RWPE2 (cell line): ENCODE data around the gene SLAMF1.
A peak's percentile ranks its signal among the peaks of the same experiment; 100 is the strongest.

Experiments
- ATAC-seq: fragments of 200-7000 bp; cut with Tn5 transposase; 3 replicates; pipeline ENCODE4 v1.9.1; 2021; ENCODE audit warnings: low read depth
- DNase-seq: peaks from one replicate; pipeline ENCODE4 v3.0.0-alpha.2; 2020; ENCODE audit warnings: low spot score
- H3K27ac ChIP-seq: fragments of 450-650 bp; 2 replicates; pipeline ENCODE4 v1.5.1; 2017; ENCODE audit warnings: mild to moderate bottlenecking; ENCODE audit not compliant: poor library complexity, severe bottlenecking
- H3K27me3 ChIP-seq: fragments of 250-450 bp; sonication (Bioruptor Pico); 2 replicates; pipeline ENCODE4 v1.5.1; 2021; ENCODE audit warnings: mild to moderate bottlenecking, moderate library complexity; ENCODE audit not compliant: insufficient read depth, poor library complexity, severe bottlenecking
- H3K36me3 ChIP-seq: fragments of 250-450 bp; sonication (Bioruptor Pico); 2 replicates; pipeline ENCODE4 v1.5.1; 2020; ENCODE audit warnings: low read depth, mild to moderate bottlenecking, moderate library complexity
- H3K4me1 ChIP-seq: fragments of 250-450 bp; sonication (Bioruptor Pico); 2 replicates; pipeline ENCODE4 v1.5.1; 2021; ENCODE audit warnings: mild to moderate bottlenecking, moderate library complexity; ENCODE audit not compliant: insufficient read depth, poor library complexity, severe bottlenecking
- H3K4me3 ChIP-seq: fragments of 250-450 bp; sonication (Bioruptor Pico); 2 replicates; pipeline ENCODE4 v1.5.1; 2021; ENCODE audit warnings: mild to moderate bottlenecking, moderate library complexity; ENCODE audit not compliant: severe bottlenecking
- H3K9me3 ChIP-seq: fragments of 250-450 bp; sonication (Bioruptor Pico); 2 replicates; pipeline ENCODE4 v1.5.1; 2021; ENCODE audit warnings: mild to moderate bottlenecking, moderate library complexity; ENCODE audit not compliant: severe bottlenecking
- TF ChIP-seq, protein P1 (sequence below): fragments of 450-650 bp; IDR thresholded peaks from one replicate; pipeline ENCODE4 v1.5.1; 2017; ENCODE audit warnings: mild to moderate bottlenecking, moderate library complexity; ENCODE audit not compliant: poor library complexity, severe bottlenecking

Gene SLAMF1

DNA sequence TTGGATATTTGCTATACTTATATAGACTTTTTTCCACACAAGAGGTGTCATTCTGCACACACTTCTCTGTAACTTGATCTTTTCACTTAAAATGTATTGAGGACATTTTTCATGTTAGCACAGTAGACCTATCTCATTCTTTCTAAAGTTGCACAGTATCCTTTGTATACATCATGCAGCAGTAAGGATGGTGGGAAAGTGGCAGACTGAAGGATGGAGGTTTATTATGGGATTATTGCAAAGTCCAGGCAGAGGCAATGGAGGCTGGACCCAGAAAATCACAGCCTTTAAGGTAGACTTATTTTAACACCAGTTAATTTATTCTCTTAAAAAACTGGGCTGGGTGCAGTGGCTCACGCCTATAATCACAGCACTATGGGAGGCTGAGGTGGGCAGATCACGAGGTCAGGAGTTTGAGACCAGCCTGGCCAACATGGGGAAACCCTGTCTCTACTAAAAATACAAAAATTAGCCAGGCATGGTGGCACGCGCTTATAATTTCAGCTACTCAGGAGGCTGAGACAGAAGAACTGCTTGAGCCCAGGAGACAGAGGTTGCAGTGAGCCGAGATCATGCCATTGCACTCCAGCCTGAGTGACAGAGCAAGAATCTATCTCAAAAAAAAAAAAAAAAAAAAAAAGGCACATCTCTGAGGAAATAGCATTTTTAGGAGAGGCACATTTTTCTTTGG lies 25.8 kb downstream of the SLAMF1 start:
- no peaks in the 10 kb centered on the region for H3K36me3 ChIP-seq
- no peaks in the 10 kb centered on the region for H3K9me3 ChIP-seq
- no peak overlapping the region for H3K4me3 ChIP-seq
- no peaks in the 10 kb centered on the region for H3K4me1 ChIP-seq
- TF ChIP-seq, protein P1, sequence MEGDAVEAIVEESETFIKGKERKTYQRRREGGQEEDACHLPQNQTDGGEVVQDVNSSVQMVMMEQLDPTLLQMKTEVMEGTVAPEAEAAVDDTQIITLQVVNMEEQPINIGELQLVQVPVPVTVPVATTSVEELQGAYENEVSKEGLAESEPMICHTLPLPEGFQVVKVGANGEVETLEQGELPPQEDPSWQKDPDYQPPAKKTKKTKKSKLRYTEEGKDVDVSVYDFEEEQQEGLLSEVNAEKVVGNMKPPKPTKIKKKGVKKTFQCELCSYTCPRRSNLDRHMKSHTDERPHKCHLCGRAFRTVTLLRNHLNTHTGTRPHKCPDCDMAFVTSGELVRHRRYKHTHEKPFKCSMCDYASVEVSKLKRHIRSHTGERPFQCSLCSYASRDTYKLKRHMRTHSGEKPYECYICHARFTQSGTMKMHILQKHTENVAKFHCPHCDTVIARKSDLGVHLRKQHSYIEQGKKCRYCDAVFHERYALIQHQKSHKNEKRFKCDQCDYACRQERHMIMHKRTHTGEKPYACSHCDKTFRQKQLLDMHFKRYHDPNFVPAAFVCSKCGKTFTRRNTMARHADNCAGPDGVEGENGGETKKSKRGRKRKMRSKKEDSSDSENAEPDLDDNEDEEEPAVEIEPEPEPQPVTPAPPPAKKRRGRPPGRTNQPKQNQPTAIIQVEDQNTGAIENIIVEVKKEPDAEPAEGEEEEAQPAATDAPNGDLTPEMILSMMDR, result no peak
- no peaks in the 10 kb centered on the region for H3K27me3 ChIP-seq
- DNase-seq, result no peak
- no peak for ATAC-seq
- no peak overlapping the region for H3K27ac ChIP-seq

DNA sequence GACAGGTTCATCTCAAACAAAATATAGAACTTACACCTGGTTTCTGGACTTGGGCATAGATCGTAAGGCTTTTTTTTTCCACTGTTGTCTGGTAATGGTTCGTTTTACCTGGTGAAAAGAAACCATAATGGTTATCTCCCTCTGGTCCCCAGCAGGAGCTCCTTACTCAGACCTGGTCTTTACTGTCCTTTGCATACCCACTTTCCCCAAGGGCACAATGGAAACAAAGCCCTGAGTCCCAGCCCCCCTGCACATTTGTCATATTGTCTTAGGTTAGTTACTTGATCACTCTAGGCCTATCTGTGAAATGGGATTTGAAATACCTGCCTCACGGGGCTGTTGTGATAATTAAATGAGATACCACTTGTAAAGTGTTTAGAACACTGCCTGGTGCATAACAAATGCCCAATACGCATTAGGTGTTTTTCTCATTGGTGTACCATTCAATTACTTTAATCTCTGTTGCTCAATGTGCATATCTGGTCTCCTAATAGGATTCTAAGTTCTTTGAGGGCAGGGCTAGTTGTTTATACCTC lies 27.0 kb downstream of the SLAMF1 start:
- DNase-seq (no peak), ATAC-seq (no peak)
- no peaks in the 10 kb centered on the region for H3K4me1 ChIP-seq
- H3K9me3 ChIP-seq, result no peaks in the 10 kb centered on the region
- no peak overlapping the region for H3K27ac ChIP-seq
- peaks cover 3% of the 10 kb centered on the region for H3K27me3 ChIP-seq
- H3K4me3 ChIP-seq, result no peak overlapping the region
- TF ChIP-seq, protein P1, result no peak
- no peaks in the 10 kb centered on the region for H3K36me3 ChIP-seq

DNA sequence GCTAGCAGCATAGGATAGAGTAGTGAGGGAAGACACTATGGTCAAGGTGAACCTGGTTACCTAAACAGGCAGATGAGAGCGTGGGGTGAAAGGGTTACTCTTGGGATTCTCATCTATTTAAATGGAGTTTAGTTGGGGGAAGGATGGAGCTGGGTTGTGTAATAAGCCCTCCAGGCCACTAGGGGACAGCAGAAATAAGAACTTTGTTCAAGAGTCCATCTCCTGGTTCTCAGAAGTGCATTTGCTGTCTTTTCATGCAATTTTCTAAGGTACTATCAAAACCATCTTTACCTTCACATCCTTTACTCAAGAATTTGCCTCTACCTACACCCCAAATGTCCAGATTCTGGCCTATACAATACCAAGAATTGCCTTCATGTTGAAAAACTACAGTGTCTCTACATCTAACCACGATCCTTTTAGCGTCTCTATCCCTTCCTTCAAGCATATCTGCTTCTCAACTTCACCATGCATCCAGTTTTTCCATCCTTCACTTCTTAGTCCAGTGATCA lies 28.0 kb downstream of the SLAMF1 start:
- no peak for DNase-seq

DNA sequence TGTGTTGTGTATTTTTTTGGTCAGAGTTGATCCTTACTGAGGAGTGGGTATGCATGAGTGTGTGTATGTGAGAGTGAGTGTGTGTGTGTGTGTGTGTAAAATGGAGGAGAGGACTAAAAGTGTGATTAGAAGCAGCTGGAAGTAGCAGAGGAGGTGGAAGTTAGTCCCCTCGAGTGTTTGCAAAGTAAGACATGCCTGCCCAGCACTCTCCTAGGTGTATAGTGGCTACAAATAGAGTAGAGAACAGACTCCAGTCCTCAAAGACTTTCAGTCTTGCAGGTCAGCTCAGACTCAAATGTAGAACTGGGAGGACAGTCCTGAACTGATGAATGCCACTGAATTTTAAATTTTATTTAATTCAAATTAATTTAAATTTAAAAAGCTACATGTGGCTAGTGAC lies 28.5 kb downstream of the SLAMF1 start:
- H3K27me3 ChIP-seq, result peaks cover 12% of the 10 kb centered on the region

More for the DNA sequence above, 28.0 kb downstream of the SLAMF1 start:
- H3K4me3 ChIP-seq, result no peak overlapping the region
- no peaks in the 10 kb centered on the region for H3K36me3 ChIP-seq
- H3K4me1 ChIP-seq, result no peaks in the 10 kb centered on the region
- peaks cover 7% of the 10 kb centered on the region for H3K27me3 ChIP-seq
- TF ChIP-seq, protein P1, result peak; percentile 27
- no peak for ATAC-seq
- H3K9me3 ChIP-seq, result no peaks in the 10 kb centered on the region
- no peak overlapping the region for H3K27ac ChIP-seq

More for the DNA sequence above, 28.5 kb downstream of the SLAMF1 start:
- no peaks in the 10 kb centered on the region for H3K4me1 ChIP-seq
- ATAC-seq (no peak), DNase-seq (no peak)
- H3K9me3 ChIP-seq, result no peaks in the 10 kb centered on the region
- no peak overlapping the region for H3K27ac ChIP-seq
- H3K36me3 ChIP-seq, result no peaks in the 10 kb centered on the region
- TF ChIP-seq, protein P1, result no peak
- H3K4me3 ChIP-seq, result no peak overlapping the region
